SK-N-MC (cell line): ENCODE data around the gene SLAIN2.

ENCODE experiments used
- FOXP2 ChIP-seq: optimal IDR thresholded peaks from 2 replicates; pipeline ENCODE3; 2011; ENCODE audit warnings: mild to moderate bottlenecking, moderate library complexity; ENCODE audit not compliant: insufficient read depth; ENCODE audit errors: extremely low read length, control extremely low read depth
- POLR2AphosphoS5 ChIP-seq: IDR thresholded peaks from 2 replicates; pipeline ENCODE4 v1.6.1; 2012; ENCODE audit warnings: mild to moderate bottlenecking, low read depth, low read length, borderline replicate concordance

DNA sequence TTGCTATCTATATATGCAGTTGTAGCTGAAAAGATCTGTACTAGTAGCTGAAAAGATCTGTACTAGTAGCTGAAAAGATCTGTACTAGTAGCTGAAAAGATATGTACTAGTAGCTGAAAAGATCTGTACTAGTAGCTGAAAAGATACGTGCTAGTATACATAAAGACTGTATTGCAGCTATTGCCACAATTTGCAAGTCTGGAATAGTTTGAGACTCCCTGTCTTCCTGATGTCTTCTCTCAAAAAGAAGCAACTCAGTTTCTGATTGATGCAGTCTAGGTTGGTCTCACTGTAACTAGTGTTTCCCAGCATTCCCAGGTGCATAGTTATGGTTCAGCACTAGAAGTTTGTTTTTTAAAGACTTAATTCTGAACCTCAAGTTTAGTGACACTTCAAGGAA lies 15.0 kb downstream of the SLAIN2 start:
- TF ChIP-seq POLR2AphosphoS5 = no peak
- TF ChIP-seq FOXP2 = no peak
